Measurements from ENCODE around the gene CRADD.

DNA sequence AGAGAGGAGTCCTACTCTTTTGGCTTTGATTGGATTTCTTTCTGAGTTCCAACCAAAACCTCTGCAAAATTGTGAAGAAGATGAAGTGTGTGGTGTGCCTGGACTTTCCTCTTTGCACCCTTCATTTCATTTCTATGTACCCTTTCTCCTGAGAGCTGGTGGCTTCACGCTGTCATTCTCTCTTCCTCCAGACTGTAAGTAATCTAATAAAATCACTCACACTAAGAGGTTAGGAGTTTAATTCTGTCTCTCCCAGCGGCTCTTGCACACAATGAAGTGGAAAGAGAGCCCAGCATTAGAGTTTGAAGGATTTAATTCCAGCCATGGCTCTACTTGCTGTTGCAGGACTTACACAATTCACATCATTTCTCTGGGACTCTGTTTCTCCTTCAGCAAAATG is 37.8 kb upstream of the CRADD start:
- TF ChIP-seq POLR2A (IDR thresholded peaks at IDR 0.05; ENCODE audit: low read length) (no peak), GATA1 (IDR thresholded peaks at IDR 0.05; ENCODE audit: low read depth, low read length) (no peak)
